HG03060 (cell line): ENCODE results near the gene RBFOX1.

Source experiments
- ATAC-seq: cut with Tn5 transposase; IDR thresholded peaks from one replicate; pipeline ENCODE4 v1.9.1; 2021; ENCODE audit warnings: low read depth, moderate number of reproducible peaks; ENCODE audit not compliant: unreplicated experiment

RBFOX1 gene

GRCh38 chr16:7332611-7333010 lies at the start of gene RBFOX1:
TSS of gene RBFOX1 (plus strand) at chr16:7332845.
- no peak for ATAC-seq

- no peak for ATAC-seq
These were observed 47.9 kb upstream of the RBFOX1 start for GRCh38 chr16:7284780-7285179.

- no peak for ATAC-seq
These were observed 47.1 kb upstream of the RBFOX1 start for GRCh38 chr16:7285520-7285919.

- no peak for ATAC-seq
These were observed 43.3 kb upstream of the RBFOX1 start for GRCh38 chr16:7289299-7289698.

GRCh38 chr16:7290682-7291081 lies 42.0 kb upstream of the RBFOX1 start:
- ATAC-seq, result no peak

- ATAC-seq, result no peak
These were observed 38.6 kb upstream of the RBFOX1 start for GRCh38 chr16:7294020-7294419.

GRCh38 chr16:7303052-7303610 lies 29.5 kb upstream of the RBFOX1 start:
- ATAC-seq, result no peak

GRCh38 chr16:7303660-7304200 lies 28.9 kb upstream of the RBFOX1 start:
- no peak for ATAC-seq

- ATAC-seq, result no peak
These were observed 28.4 kb upstream of the RBFOX1 start for GRCh38 chr16:7304279-7304678.

- no peak for ATAC-seq
These were observed 27.7 kb upstream of the RBFOX1 start for GRCh38 chr16:7304958-7305357.

- ATAC-seq, result no peak
These were observed 19.5 kb upstream of the RBFOX1 start for GRCh38 chr16:7313170-7313569.

GRCh38 chr16:7314163-7314562 lies 18.5 kb upstream of the RBFOX1 start:
- ATAC-seq, result no peak

- ATAC-seq, result no peak
These were observed 16.8 kb upstream of the RBFOX1 start for GRCh38 chr16:7315813-7316212.

GRCh38 chr16:7316281-7316888 lies 16.3 kb upstream of the RBFOX1 start:
- ATAC-seq, result no peak

GRCh38 chr16:7317982-7318381 lies 14.7 kb upstream of the RBFOX1 start:
- ATAC-seq, result no peak

- no peak for ATAC-seq
These were observed 14.0 kb upstream of the RBFOX1 start for GRCh38 chr16:7318686-7319085.

- no peak for ATAC-seq
These were observed 13.1 kb upstream of the RBFOX1 start for GRCh38 chr16:7319514-7319913.

GRCh38 chr16:7321661-7322060 lies 11.0 kb upstream of the RBFOX1 start:
- ATAC-seq, result no peak

- ATAC-seq, result no peak
These were observed 8.3 kb upstream of the RBFOX1 start for GRCh38 chr16:7324321-7324720.

GRCh38 chr16:7325834-7326233 lies 6.8 kb upstream of the RBFOX1 start:
- ATAC-seq, result no peak

GRCh38 chr16:7330709-7331108 lies 1.9 kb upstream of the RBFOX1 start:
- ATAC-seq, result no peak

GRCh38 chr16:7331997-7332396 lies 648 bp upstream of the RBFOX1 start:
- ATAC-seq, result no peak
